ENCODE results near the gene MTRF1L.
"Not testable (repeated sequence)": the region's sequence is repeated elsewhere in the genome, so short reads cannot be mapped to it uniquely, and the experiment has no call there.

MTRF1L gene

GRCh38 chr6:153001767-153002612 is 519 bp downstream of the MTRF1L start:
- DNase-seq (ENCODE audit: low read depth, low spot score), result no peak

GRCh38 chr6:153000790-153001189 is 1.7 kb downstream of the MTRF1L start:
- DNase-seq (ENCODE audit: low read depth, low spot score), result not testable (repeated sequence)

GRCh38 chr6:153000243-153000642 is 2.3 kb downstream of the MTRF1L start:
- DNase-seq (ENCODE audit: low read depth, low spot score), result no peak

GRCh38 chr6:152999538-152999937 is 3.0 kb downstream of the MTRF1L start:
- not testable (repeated sequence) for DNase-seq (ENCODE audit: low read depth, low spot score)

- no peak for DNase-seq (ENCODE audit: low read depth, low spot score)
Observed at GRCh38 chr6:152993847-152994246, 8.7 kb downstream of the MTRF1L start.

- DNase-seq (ENCODE audit: low read depth, low spot score), result no peak
Observed at GRCh38 chr6:152993431-152993830, 9.1 kb downstream of the MTRF1L start.

GRCh38 chr6:152986978-152987377 is 15.5 kb downstream of the MTRF1L start:
- no peak for DNase-seq (ENCODE audit: low read depth, low spot score)

DNA sequence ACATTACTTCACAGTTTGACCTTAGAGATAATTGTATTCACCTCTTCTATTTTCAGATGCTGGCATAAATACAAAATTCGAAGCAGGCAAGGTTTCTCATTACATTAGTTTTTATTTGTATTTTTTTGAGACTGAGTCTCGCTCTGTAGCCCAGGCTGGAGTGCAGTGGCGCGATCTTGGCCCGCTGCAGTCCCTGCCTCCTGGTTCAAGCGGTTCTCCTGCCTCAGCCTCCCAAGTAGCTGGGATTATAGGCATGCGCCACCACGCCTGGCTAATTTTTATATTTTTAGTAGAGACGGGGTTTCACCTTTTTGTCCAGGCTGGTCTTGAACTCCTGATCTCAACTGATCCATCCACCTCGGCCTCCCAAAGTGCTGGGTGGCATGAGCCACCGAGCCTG is 17.2 kb downstream of the MTRF1L start:
- not testable (repeated sequence) for DNase-seq (ENCODE audit: low read depth, low spot score)

DNA sequence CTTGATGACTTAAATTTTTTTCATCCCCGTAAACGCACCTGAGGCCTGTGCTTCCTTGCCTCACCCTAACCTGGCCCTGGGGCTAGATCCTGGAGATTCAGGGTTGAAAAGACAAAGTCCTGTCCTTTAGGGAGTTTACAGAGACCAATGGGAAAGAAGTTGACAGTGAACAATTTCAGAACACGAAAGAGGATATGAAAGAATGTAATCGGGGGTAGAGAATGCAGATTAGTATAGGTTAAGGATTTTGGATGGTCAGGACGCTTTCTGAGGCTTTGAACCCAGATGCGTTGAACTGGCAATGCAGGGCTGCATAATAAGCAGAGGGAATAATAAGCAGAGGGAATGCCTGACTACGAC is 18.0 kb downstream of the MTRF1L start:
- DNase-seq (ENCODE audit: low read depth, low spot score), result no peak

- peak; percentile 86 for DNase-seq (ENCODE audit: low read depth, low spot score)
Observed at GRCh38 chr6:152983637-152984512, 18.6 kb downstream of the MTRF1L start.

- DNase-seq (ENCODE audit: low read depth, low spot score), result peak; percentile 93
Observed at GRCh38 chr6:152982904-152983636, 19.4 kb downstream of the MTRF1L start, which contains the start of gene FBXO5. Gene FBXO5 (minus strand): TSS chr6:152983041. CDS start chr6:152982959, 82 bp downstream.

DNA sequence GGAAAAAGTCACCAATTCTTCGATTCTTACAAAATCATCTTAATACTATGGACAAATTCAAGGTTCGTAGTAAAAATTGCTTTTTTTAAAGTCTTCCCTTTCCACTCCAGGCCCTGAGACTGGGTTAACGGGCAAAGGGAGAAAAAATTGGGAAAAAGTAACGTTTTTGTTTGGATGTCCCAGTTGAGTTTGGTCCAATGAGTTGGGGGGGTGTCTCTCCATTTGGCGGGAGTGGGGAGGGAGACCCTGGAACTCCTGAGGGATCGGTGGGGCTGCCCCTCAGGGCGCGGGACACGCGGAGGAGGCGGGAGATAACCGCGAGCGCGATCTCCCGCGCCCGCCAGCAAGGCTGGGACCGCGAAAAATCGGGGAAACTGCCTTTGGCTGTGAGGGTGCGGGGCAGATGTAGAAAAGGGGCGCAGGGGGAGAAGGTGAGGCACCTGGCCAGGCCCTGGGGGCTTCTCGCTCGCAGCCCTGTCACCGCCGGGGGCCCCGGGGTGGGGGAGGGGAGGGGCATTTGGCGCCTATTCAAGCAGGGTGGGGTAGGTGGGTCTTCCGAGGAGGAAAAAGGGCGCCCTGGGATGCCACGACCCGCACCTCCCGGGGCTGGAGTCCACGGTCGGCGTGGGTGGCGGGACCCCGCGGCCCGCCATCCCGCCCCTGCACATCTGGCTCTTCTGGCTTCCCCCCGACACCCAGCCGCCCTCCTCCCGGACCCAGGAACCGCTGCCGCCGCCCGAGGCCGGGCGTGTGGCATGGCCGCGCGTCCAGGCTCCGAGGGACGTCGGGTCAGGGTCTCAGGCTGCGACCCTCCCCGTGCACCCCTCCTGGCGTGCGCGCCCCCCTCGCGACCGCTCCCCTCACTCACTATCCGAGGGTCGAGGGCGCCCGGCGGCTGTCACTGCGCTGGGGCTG is 20.3 kb downstream of the MTRF1L start:
- DNase-seq (ENCODE audit: low read depth, low spot score), result no peak

DNA sequence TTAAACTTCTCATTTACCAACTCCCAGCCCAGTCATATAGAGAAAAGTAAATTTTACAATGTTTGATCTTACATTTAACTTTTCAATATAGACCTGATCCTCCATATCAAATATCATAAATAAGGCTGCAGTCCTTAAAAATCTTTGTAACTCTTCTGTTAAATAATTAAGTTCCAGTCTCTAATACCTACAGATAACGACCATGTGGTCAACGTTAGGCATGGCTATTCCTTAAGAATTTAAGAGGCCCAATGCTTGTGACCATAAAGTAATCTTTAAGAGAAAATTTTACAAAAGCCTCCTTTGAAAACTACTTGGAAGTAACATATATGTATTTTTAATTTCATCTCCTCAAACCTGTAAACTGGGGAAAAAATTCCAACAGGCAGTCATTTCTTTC is 21.3 kb downstream of the MTRF1L start:
- no peak for DNase-seq (ENCODE audit: low read depth, low spot score)

GRCh38 chr6:152980656-152981055 is 21.9 kb downstream of the MTRF1L start:
- no peak for DNase-seq (ENCODE audit: low read depth, low spot score)

DNA sequence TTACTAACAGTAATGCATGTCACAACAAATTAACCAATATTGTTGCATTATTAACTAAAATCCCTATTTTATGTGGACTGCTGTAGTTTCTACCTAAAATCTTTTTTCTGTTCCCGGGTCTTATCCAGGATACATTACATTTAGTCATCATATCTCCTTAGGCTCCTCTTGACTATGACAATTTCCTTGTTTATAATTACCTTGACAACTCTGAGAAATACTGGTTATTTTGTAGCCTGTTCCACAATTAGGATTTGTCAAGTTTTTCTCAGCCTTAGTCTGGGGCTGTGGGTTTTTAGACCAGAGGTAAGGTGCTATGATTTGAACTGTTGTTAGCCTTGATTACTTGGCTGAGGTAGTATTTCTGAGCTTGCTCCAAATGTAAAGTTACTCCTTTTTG is 23.4 kb downstream of the MTRF1L start:
- no peak for DNase-seq (ENCODE audit: low read depth, low spot score)

DNA sequence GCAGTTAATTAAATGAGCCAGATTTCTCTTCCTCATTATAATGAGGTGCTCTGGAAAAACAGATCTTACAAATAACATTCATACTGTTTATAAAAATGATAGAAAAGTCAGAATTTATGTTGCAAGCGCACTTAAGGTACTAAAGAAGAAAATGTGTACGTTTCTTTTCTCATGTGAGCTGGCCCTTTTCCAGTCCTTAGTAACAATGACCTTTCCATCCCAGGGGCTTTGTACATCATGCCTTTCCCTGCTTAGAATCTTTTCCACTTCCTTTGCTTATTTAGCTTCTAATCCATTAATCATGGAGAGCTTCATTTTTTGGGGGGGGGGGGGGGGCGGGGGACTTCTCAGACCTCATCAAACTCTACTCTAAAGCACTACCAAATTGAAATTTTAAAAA is 24.5 kb downstream of the MTRF1L start:
- DNase-seq (ENCODE audit: low read depth, low spot score), result no peak

GRCh38 chr6:152977556-152977955 is 25.0 kb downstream of the MTRF1L start:
- no peak for DNase-seq (ENCODE audit: low read depth, low spot score)

DNA sequence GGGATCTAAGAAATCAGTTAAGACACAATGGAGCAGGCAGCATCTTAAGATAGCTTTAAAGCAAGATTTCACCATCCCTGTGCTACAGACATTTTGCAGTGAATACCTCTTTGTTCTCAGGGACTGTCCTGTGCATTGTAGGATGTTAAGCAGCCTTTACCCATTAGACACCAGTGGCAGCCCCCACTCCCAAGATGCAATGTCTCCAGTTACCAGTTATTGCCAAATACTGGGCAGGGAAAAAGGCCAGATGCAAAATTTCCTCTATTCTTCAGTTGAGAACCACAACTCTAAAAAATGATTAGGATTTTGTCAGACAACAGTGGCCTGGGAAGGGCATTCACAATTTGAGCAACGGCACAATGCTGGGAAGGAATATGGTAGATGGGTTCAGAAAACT is 25.8 kb downstream of the MTRF1L start:
- DNase-seq (ENCODE audit: low read depth, low spot score), result no peak

DNA sequence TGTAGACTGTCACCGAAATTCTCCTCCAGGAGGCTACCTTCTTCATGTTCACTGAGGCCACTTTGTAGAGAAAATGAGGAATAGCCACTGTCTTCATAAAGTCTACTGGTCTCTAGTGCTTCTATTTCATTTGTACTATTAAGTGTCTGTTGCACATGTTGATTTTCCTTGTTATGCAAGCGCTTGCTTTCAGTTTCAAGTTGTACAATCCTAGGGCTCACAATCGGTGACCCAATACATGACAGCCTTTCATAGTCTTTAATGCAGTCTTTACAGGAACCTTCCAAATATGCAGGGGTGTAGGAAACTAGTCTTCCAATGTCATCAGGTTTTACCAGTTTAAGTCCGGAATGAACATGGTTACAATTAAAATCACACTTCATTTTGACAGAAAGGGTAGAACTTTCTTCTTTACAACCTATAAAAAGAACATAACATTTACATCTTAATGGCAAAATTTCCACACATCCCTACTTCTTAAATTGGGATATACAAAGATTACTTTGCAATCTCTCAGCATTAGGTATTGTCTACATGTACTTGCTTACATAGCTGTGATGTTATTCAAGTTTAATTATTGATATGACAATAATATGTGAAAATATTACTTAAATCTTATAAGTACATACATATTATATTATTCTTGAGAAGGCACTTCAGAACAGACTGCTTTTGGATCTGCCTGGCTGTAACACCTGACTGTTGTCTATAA is 27.1 kb downstream of the MTRF1L start:
- no peak for DNase-seq (ENCODE audit: low read depth, low spot score)

DNA sequence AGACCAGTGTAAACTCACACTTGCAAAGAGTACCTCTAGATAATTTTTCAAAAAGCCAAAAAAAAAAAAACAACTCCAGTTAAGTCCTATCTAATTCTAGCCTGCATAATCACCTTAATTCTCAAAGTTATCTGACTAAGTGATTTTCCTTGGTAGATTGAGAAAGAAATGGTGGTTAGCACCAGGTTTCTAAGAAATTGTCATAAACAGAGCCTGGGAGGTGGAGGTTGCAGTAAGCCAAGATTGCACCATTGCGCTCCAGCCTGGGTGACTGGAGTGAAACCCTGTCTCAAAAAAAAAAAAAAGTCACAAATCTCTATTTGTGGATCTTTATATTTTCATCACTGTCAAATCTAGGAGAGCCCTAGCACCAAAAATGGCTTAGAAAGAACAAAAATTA is 28.6 kb downstream of the MTRF1L start:
- DNase-seq (ENCODE audit: low read depth, low spot score), result no peak
